GM12878 (cell line): Measurements from ENCODE around the gene ERVK3-1. TPM values are rescaled to one million over a fixed set of nuclear protein-coding genes. Genes with fewer than 3 reads are reported as not detected.

Source experiments
- CHD2 ChIP-seq: IDR thresholded peaks from 2 replicates; pipeline ENCODE4 v1.6.1; 2011; ENCODE audit warnings: low read depth, low read length, improper control_type of control experiment, borderline replicate concordance
- CHD4 ChIP-seq: fragments of 200-600 bp; sonication (generic); IDR thresholded peaks from 2 replicates; pipeline ENCODE4 v1.6.1; 2016; ENCODE audit warnings: mild to moderate bottlenecking
- HCFC1 ChIP-seq: fragments of 150-350 bp; IDR thresholded peaks from 2 replicates; pipeline ENCODE4 v1.6.1; 2014; ENCODE audit warnings: low read length
- KDM1A ChIP-seq: fragments of 200-600 bp; sonication (generic); IDR thresholded peaks from 2 replicates; pipeline ENCODE4 v1.6.1; 2016; ENCODE audit warnings: borderline replicate concordance
- SRF ChIP-seq, 2 experiments: IDR thresholded peaks; 2 replicates each; pipeline ENCODE4 v1.6.1; 2011; ENCODE audit warnings: low read depth in 2 of 2, low read length in 2 of 2, mild to moderate bottlenecking in 1 of 2, moderate library complexity in 1 of 2
- polyA plus RNA-seq, 11 experiments: library from polyadenylated mRNA; depleted of rRNA in 4 of 11; unstranded in 6 of 11; stranded (reverse) in 5 of 11; fragments of >200 nt; fragmentation: Nextera tagmentation in 4 of 11; fragmentation: Illumina TruSeq in 1 of 11; extraction: Ambion mirVana in 4 of 11; extraction: Trizol in 1 of 11; gene quantifications; 1 replicate in 1 of 11; 2 replicates in 10 of 11; pipeline versions ENCODE4 v1.2.1 to v1.2.3, GENCODE V29; 2011 to 2016; ENCODE audit warnings: inconsistent platforms in 2 of 11, missing spikeins in 2 of 11, low read depth in 1 of 11
- total RNA-seq, 4 experiments: library from RNA; depleted of rRNA in 3 of 4; stranded (reverse); fragments of >200 nt in 3 of 4; fragmentation: Illumina TruSeq in 1 of 4; extraction: Trizol in 1 of 4; gene quantifications; 2 replicates each; pipeline versions ENCODE4 v1.2.1 to v1.2.3, GENCODE V29; 2013 to 2021
- TF ChIP-seq, protein P1 (sequence below): IDR thresholded peaks from 2 replicates; pipeline ENCODE4 v1.6.1; 2011; ENCODE audit warnings: low read depth, mild to moderate bottlenecking, low read length, moderate library complexity, borderline replicate concordance; ENCODE audit errors: extremely low read depth
- TF ChIP-seq, protein P2 (sequence below): fragments of 450-650 bp; conservative IDR thresholded peaks from 2 replicates; pipeline ENCODE4 v1.6.1; 2017; ENCODE audit warnings: mild to moderate bottlenecking, moderate library complexity
- TF ChIP-seq, protein P3 (sequence below): fragments of 150-350 bp; IDR thresholded peaks from 2 replicates; pipeline ENCODE4 v1.6.1; 2014; ENCODE audit warnings: mild to moderate bottlenecking, low read depth, low read length
- TF ChIP-seq, protein P4 (sequence below): IDR thresholded peaks from 2 replicates; pipeline ENCODE4 v1.6.1; 2012; ENCODE audit warnings: low read depth, low read length, improper control_type of control experiment

The ERVK3-1 gene
- total and polyA plus RNA-seq, 10 of the 15 experiments (the other 5 are each of a cell fraction or from before 2014, with no cell fraction given): 59.3 to 172 (median 95.8) TPM

DNA sequence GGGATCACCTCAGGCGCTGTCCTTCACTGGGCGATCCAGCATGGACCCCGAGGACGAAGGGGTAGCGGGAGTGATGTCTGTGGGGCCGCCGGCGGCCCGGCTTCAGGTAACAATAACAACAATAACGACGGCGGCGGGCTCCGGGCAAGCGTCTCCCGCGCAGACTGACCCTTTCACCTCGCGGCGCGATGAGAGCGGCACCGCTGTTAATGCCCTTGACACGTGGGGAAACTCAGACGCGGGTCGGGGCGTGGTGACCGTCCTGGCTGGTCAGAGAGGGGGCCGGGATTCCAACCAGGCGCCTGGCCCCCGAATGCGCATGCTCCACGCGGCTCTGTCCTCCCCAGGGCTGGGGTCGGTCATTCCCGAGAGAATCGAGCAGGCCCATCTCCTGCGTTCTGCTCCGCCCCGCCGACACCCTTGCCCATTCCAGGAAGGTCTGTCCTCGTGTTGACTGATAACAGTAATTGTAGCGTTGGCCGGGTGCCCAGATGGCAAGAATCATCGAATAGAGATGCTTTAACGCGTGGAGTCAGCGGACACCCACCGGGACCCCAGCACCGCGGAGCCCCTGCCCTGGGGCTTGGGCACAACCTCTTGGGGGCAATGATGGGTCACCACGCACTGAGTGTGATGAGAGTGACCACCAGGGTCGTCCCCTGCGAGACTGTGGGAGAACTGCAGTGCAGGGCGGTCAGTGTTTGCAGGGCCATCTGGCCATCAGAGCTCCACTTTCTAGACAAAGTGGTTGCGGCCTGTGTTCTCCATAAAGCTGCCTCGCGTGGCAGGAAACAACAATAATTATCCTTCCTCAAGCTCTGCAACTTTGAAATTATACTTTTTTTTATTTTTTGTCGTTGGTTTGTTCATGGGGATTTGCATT is 25.9 kb upstream of the ERVK3-1 start (continued):
- TF ChIP-seq SRF (IDR thresholded peaks at IDR 0.05; ENCODE audit: low read depth in 2 of 2, low read length in 2 of 2) (0 out of 4 replicates have a peak, but pooled peaks of 1 of the 2 experiments have one; percentile 41), CHD4 (no peak), HCFC1 (no peak), CHD2 (no peak), KDM1A (no peak)
- TF ChIP-seq, protein P1, sequence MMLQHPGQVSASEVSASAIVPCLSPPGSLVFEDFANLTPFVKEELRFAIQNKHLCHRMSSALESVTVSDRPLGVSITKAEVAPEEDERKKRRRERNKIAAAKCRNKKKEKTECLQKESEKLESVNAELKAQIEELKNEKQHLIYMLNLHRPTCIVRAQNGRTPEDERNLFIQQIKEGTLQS: no peak
- TF ChIP-seq, protein P2, sequence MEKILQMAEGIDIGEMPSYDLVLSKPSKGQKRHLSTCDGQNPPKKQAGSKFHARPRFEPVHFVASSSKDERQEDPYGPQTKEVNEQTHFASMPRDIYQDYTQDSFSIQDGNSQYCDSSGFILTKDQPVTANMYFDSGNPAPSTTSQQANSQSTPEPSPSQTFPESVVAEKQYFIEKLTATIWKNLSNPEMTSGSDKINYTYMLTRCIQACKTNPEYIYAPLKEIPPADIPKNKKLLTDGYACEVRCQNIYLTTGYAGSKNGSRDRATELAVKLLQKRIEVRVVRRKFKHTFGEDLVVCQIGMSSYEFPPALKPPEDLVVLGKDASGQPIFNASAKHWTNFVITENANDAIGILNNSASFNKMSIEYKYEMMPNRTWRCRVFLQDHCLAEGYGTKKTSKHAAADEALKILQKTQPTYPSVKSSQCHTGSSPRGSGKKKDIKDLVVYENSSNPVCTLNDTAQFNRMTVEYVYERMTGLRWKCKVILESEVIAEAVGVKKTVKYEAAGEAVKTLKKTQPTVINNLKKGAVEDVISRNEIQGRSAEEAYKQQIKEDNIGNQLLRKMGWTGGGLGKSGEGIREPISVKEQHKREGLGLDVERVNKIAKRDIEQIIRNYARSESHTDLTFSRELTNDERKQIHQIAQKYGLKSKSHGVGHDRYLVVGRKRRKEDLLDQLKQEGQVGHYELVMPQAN: peak; percentile 45; the same call in 1 of the 2 replicates
- TF ChIP-seq, protein P3, sequence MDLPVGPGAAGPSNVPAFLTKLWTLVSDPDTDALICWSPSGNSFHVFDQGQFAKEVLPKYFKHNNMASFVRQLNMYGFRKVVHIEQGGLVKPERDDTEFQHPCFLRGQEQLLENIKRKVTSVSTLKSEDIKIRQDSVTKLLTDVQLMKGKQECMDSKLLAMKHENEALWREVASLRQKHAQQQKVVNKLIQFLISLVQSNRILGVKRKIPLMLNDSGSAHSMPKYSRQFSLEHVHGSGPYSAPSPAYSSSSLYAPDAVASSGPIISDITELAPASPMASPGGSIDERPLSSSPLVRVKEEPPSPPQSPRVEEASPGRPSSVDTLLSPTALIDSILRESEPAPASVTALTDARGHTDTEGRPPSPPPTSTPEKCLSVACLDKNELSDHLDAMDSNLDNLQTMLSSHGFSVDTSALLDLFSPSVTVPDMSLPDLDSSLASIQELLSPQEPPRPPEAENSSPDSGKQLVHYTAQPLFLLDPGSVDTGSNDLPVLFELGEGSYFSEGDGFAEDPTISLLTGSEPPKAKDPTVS: no peak
- TF ChIP-seq, protein P4, sequence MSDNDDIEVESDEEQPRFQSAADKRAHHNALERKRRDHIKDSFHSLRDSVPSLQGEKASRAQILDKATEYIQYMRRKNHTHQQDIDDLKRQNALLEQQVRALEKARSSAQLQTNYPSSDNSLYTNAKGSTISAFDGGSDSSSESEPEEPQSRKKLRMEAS: peak; percentile 18; the same call in 1 of the 2 replicates
